Neural cell (in vitro differentiated cells): Measurements from ENCODE around the gene MACC1. TPM values are rescaled to one million over a fixed set of nuclear protein-coding genes. Genes with fewer than 3 reads are reported as not detected.

Experiments
- H2AFZ ChIP-seq: fragments of 200-600, 300-800 bp; sonication (generic), shearing (Covaris generic); 2 replicates; pipeline ENCODE4 v1.6.0; 2014; ENCODE audit warnings: low read depth, mild to moderate bottlenecking, antibody characterized with exemption, low read length, moderate library complexity
- H3F3A ChIP-seq: fragments of 200-600 bp; shearing (Covaris generic); 2 replicates; pipeline ENCODE4 v1.6.1; 2016; ENCODE audit warnings: mild to moderate bottlenecking, moderate library complexity, mixed read lengths, antibody characterized with exemption, low read length; ENCODE audit not compliant: insufficient read depth, poor library complexity, severe bottlenecking
- H3K27ac ChIP-seq: fragments of 200-600, 300-800 bp; sonication (generic), shearing (Covaris generic); 2 replicates; pipeline ENCODE4 v1.5.1; 2014; ENCODE audit warnings: mild to moderate bottlenecking, low read length, moderate library complexity
- H3K27me3 ChIP-seq: fragments of 300-800, 200-600 bp; sonication (generic), shearing (Covaris generic); 2 replicates; pipeline ENCODE4 v1.6.0; 2014; ENCODE audit warnings: mild to moderate bottlenecking, low read depth, low read length, moderate library complexity; ENCODE audit not compliant: insufficient read depth
- H3K36me3 ChIP-seq: fragments of 300-800, 200-600 bp; sonication (generic), shearing (Covaris generic); 2 replicates; pipeline ENCODE4 v1.5.1; 2014; ENCODE audit warnings: mild to moderate bottlenecking, antibody characterized with exemption, low read length, moderate library complexity; ENCODE audit not compliant: insufficient read depth
- H3K4me2 ChIP-seq: fragments of 300-800, 200-600 bp; sonication (generic), shearing (Covaris generic); 2 replicates; pipeline ENCODE4 v1.6.0; 2014; ENCODE audit warnings: mild to moderate bottlenecking, low read length
- H3K4me3 ChIP-seq: fragments of 300-800, 200-600 bp; sonication (generic), shearing (Covaris generic); 2 replicates; pipeline ENCODE4 v1.5.1; 2014; ENCODE audit warnings: mild to moderate bottlenecking, low read length, moderate library complexity
- H3K79me2 ChIP-seq: fragments of 200-600 bp; shearing (Covaris generic); replicated peaks from 2 replicates; pipeline ENCODE4 v1.6.0; 2014; ENCODE audit warnings: mild to moderate bottlenecking, low read length, moderate library complexity; ENCODE audit not compliant: insufficient read depth
- H3K9ac ChIP-seq: fragments of 300-800, 200-600 bp; sonication (generic), shearing (Covaris generic); 2 replicates; pipeline ENCODE4 v1.6.1; 2016; ENCODE audit warnings: mild to moderate bottlenecking, low read length, mixed read lengths
- H3K9me2 ChIP-seq: fragments of 200-600 bp; shearing (Covaris generic); 2 replicates; pipeline ENCODE4 v1.6.1; 2016; ENCODE audit warnings: mild to moderate bottlenecking, low read length, mixed read lengths; ENCODE audit not compliant: insufficient read depth
- H3K9me3 ChIP-seq: fragments of 200-600, 300-800 bp; sonication (generic), shearing (Covaris generic); 2 replicates; pipeline ENCODE4 v1.6.1; 2016; ENCODE audit warnings: mild to moderate bottlenecking, mixed run types, low read length, moderate library complexity, mixed read lengths
- H4K20me1 ChIP-seq: fragments of 200-600 bp; shearing (Covaris generic); 2 replicates; pipeline ENCODE4 v1.6.1; 2016; ENCODE audit warnings: mild to moderate bottlenecking, mixed run types; ENCODE audit not compliant: insufficient read depth
- EP300 ChIP-seq: fragments of 450-650 bp; conservative IDR thresholded peaks from 2 replicates; pipeline ENCODE4 v1.6.1; 2014; ENCODE audit warnings: antibody characterized with exemption, mild to moderate bottlenecking, moderate library complexity; ENCODE audit not compliant: poor library complexity, severe bottlenecking
- EZH2 ChIP-seq: fragments of 200-600, 300-800 bp; shearing (Covaris generic), sonication (generic); IDR thresholded peaks from 2 replicates; pipeline ENCODE4 v1.6.1; 2014; ENCODE audit warnings: antibody characterized with exemption, low read length, borderline replicate concordance, mild to moderate bottlenecking; ENCODE audit not compliant: insufficient read depth, poor library complexity, severe bottlenecking
- MXI1 ChIP-seq: fragments of 450-650 bp; conservative IDR thresholded peaks from 2 replicates; pipeline ENCODE4 v1.6.1; 2014; ENCODE audit warnings: antibody characterized with exemption, mild to moderate bottlenecking; ENCODE audit not compliant: poor library complexity, severe bottlenecking
- POLR2AphosphoS5 ChIP-seq: IDR thresholded peaks from 2 replicates; pipeline ENCODE4 v1.6.1; 2012
- RAD21 ChIP-seq: fragments of 450-650 bp; conservative IDR thresholded peaks from 2 replicates; pipeline ENCODE4 v1.6.1; 2014; ENCODE audit warnings: antibody characterized with exemption, mild to moderate bottlenecking, moderate library complexity
- REST ChIP-seq: IDR thresholded peaks from 2 replicates; pipeline ENCODE4 v1.6.1; 2012; ENCODE audit warnings: borderline replicate concordance
- SMC3 ChIP-seq: fragments of 450-650 bp; conservative IDR thresholded peaks from 2 replicates; pipeline ENCODE4 v1.6.1; 2014; ENCODE audit warnings: antibody characterized with exemption, mild to moderate bottlenecking, moderate library complexity; ENCODE audit not compliant: poor library complexity
- TAF1 ChIP-seq: IDR thresholded peaks from 2 replicates; pipeline ENCODE4 v1.6.1; 2012; ENCODE audit warnings: low read depth
- polyA plus RNA-seq: library from polyadenylated mRNA; depleted of rRNA; stranded (reverse); fragments of >200 nt; gene quantifications from 2 replicates; pipeline ENCODE4 v1.2.3, GENCODE V29; 2014
- TF ChIP-seq, protein P1 (sequence below): fragments of 450-650 bp; IDR thresholded peaks from 2 replicates; pipeline ENCODE4 v1.5.1; 2014; ENCODE audit warnings: antibody characterized with exemption, mild to moderate bottlenecking, moderate library complexity; ENCODE audit not compliant: poor library complexity, severe bottlenecking

The MACC1 gene
- polyA plus RNA-seq, 1 donor from 2014 or later: 0.20 TPM

GRCh38 chr7:20113427-20114027, 103.7 kb downstream of the MACC1 start:
- H3K9me3 ChIP-seq: no peaks in the 10 kb centered on the region
- H3K27me3 ChIP-seq: no peaks in the 10 kb centered on the region
- no peak overlapping the region for H3K9ac ChIP-seq
- H3K36me3 ChIP-seq: no peaks in the 10 kb centered on the region
- TF ChIP-seq, protein P1, sequence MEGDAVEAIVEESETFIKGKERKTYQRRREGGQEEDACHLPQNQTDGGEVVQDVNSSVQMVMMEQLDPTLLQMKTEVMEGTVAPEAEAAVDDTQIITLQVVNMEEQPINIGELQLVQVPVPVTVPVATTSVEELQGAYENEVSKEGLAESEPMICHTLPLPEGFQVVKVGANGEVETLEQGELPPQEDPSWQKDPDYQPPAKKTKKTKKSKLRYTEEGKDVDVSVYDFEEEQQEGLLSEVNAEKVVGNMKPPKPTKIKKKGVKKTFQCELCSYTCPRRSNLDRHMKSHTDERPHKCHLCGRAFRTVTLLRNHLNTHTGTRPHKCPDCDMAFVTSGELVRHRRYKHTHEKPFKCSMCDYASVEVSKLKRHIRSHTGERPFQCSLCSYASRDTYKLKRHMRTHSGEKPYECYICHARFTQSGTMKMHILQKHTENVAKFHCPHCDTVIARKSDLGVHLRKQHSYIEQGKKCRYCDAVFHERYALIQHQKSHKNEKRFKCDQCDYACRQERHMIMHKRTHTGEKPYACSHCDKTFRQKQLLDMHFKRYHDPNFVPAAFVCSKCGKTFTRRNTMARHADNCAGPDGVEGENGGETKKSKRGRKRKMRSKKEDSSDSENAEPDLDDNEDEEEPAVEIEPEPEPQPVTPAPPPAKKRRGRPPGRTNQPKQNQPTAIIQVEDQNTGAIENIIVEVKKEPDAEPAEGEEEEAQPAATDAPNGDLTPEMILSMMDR: no peak
- peak; percentile 13 for TF ChIP-seq POLR2AphosphoS5
- H3K79me2 ChIP-seq: no peaks in the 10 kb centered on the region
- H3K9me2 ChIP-seq: no peaks in the 10 kb centered on the region
- no peak overlapping the region for H2AFZ ChIP-seq
- no peak overlapping the region for H3K4me3 ChIP-seq
- H4K20me1 ChIP-seq: no peaks in the 10 kb centered on the region
- peak overlapping the region; percentile 52 for H3K27ac ChIP-seq
- peaks cover 4% of the 10 kb centered on the region for H3F3A ChIP-seq
- peak overlapping the region; percentile 25 for H3K4me2 ChIP-seq

- Histone ChIP-seq H3F3A (peaks cover 4% of the 10 kb centered on the region), H3K4me3 (no peak overlapping the region), H4K20me1 (no peaks in the 10 kb centered on the region), H3K27me3 (no peaks in the 10 kb centered on the region), H3K79me2 (no peaks in the 10 kb centered on the region), H3K9me3 (no peaks in the 10 kb centered on the region), H3K4me2 (peak overlapping the region; percentile 25), H3K36me3 (no peaks in the 10 kb centered on the region), H3K9me2 (no peaks in the 10 kb centered on the region), H2AFZ (no peak overlapping the region), H3K27ac (peak overlapping the region; percentile 52), H3K9ac (no peak overlapping the region)
- no peak for TF ChIP-seq EP300
- no peak for TF ChIP-seq SMC3
- no peak for TF ChIP-seq EZH2
- TF ChIP-seq TAF1: no peak
- no peak for TF ChIP-seq POLR2AphosphoS5
- TF ChIP-seq MXI1: no peak
- TF ChIP-seq REST: no peak
- TF ChIP-seq, protein P1: no peak
- no peak for TF ChIP-seq RAD21
Measured at GRCh38 chr7:20112696-20113095, 104.5 kb downstream of the MACC1 start.
